Jurkat, Clone E6-1 (cell line): ENCODE results near the gene KDELR1.
"Not testable (repeated sequence)": the region's sequence is repeated elsewhere in the genome, so short reads cannot be mapped to it uniquely, and the experiment has no call there.

ENCODE experiments used
- DNase-seq: peaks from one replicate; pipeline ENCODE4 v3.0.0-alpha.2; 2011; ENCODE audit warnings: low read depth, low spot score
- H3K4me3 ChIP-seq: 2 replicates; pipeline ENCODE4 v1.5.1; 2011; ENCODE audit warnings: mild to moderate bottlenecking, low read length, control low read depth, moderate library complexity

KDELR1 gene

DNA sequence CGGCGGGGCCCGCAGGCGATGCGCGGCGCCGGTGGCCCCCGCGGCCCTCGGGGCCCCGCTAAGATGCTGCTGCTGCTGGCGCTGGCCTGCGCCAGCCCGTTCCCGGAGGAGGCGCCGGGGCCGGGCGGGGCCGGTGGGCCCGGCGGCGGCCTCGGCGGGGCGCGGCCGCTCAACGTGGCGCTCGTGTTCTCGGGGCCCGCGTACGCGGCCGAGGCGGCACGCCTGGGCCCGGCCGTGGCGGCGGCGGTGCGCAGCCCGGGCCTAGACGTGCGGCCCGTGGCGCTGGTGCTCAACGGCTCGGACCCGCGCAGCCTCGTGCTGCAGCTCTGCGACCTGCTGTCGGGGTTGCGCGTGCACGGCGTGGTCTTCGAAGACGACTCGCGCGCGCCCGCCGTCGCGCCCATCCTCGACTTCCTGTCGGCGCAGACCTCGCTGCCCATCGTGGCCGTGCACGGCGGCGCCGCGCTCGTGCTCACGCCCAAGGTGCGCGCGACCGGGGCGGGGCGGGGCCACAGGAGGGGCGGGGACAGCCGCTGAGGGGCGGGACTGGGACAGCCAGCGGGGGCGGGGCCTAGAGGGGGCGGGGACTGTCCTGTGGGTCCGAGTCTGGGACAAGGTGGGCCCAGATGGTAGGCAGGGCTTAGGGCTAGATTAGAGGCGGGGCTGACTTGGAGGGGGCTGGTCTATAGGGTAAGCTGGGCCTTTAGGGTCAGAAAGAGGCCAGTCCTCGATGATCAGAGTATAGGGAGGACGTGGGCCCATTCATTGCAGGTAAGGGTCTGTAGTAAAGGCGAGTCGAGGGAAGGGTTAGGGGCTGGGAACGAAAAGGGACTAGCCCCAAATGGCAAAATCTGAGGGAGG lies 7.3 kb upstream of the KDELR1 start:
- peak overlapping the region; percentile 51 for H3K4me3 ChIP-seq
- peak; percentile 73 for DNase-seq

- no peak for DNase-seq
- H3K4me3 ChIP-seq: peak overlapping the region; percentile 51
Observed at GRCh38 chr19:48398102-48398374, 6.7 kb upstream of the KDELR1 start.

DNA sequence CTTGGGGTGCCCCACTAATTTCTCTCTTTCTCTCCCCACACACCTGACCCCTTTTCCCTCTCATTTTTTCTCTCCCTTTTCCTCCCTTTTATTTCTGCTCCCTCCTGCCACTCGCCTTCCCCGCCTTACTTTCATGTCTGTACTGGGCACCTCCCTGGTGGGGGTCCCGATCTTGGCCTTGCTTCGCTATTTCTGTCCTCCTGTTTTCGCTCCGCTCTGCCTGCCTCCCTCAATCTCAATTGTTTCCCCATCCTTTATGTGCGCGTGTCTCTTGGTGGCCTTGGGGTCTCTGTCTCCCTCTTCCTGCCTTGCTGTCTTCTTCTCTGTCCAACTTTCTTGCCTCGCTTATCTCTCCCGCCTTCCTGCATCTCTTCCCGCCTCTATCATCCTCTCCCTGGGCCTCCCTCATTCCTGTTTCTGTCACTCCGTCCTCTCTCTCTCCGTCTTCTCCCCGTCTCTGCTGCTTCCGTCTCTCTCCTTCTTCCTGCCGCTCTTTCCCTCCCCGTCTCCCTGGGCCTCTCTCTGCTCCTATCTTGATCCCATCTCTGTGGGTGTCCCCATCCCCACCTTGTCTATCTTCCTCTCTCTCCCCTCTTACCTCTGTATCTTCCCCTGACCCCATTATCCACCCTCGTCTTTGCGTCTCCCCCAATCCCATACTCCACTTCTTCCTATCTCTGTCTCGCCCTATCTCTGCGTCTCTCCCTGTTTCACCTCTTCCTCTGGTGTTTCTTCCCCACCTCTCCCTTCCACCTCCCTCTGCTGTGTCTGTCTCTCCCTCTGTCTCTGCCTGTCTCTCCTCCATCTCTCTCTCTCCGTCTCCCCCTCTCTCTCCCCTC lies 6.1 kb upstream of the KDELR1 start:
- peak overlapping the region; percentile 51 for H3K4me3 ChIP-seq

GRCh38 chr19:48396824-48397176 lies 5.4 kb upstream of the KDELR1 start:
- DNase-seq: no peak
- no peak overlapping the region for H3K4me3 ChIP-seq

More for the DNA sequence above, 6.1 kb upstream of the KDELR1 start:
- DNase-seq: no peak

GRCh38 chr19:48396016-48396823 lies 4.9 kb upstream of the KDELR1 start:
- H3K4me3 ChIP-seq: no peak overlapping the region
- DNase-seq: no peak

DNA sequence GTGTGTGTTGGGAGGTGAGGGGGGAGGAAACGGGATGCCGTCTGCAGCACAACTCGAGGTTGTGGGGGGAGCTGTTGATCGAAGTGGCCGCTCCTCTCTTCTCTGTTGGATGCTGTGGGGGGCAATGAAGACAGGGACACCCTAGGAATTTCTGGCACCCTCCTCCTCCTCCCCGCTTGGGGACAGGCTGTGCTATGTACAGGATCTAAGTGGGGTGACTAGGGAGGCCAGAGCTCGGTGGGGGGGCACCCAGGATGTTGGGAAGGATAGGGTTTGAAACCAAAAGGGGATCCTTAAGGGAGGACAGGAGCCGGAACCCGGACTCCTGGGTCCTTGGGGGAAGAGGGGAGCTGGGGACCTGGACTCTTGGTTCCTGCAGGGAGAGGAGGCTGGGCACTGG lies 4.1 kb upstream of the KDELR1 start:
- no peak for DNase-seq
- H3K4me3 ChIP-seq: no peak overlapping the region

- no peak overlapping the region for H3K4me3 ChIP-seq
- DNase-seq: no peak
Observed at GRCh38 chr19:48395170-48395455, 3.8 kb upstream of the KDELR1 start.

DNA sequence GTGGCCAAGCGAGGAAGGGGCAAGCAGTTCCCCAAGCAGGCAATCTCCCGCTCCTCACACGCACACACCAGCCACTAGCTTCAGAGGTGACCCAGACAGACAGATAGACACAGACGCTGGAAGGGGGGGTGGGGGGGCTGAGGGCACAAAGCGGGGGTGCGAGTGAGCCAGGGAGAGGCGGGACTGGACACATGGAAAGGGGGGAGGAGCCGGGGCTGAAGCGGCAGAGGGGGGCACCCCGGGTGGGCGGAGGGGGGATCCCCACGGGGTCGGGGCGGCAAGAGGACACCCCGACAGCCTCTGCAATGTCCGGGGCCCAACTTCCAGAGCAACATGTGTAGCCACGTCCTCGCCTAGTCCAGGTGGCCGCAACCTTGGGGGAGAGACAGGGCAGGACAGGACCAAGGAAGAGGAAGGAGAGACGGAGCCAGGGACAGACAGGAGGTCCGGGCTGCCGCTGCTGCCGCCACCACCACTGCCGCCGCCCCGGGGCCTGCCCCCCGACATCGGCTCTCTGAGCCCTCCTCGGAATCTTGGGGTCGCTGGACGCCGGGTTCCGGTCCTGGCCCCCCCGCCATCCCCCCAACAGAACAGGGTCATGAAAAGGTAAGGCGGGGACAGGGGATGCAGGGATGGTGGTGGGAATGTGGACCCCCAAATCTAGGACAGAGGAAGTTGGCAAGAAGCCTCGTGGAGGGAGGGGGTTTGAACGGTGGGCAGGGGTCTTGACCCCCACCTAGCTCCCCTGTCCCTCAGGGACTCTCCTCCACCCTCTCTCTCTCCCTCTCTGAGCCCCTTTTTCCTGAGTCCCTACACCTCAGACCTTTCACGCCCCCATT lies 3.2 kb upstream of the KDELR1 start:
- no peak overlapping the region for H3K4me3 ChIP-seq
- DNase-seq: no peak

DNA sequence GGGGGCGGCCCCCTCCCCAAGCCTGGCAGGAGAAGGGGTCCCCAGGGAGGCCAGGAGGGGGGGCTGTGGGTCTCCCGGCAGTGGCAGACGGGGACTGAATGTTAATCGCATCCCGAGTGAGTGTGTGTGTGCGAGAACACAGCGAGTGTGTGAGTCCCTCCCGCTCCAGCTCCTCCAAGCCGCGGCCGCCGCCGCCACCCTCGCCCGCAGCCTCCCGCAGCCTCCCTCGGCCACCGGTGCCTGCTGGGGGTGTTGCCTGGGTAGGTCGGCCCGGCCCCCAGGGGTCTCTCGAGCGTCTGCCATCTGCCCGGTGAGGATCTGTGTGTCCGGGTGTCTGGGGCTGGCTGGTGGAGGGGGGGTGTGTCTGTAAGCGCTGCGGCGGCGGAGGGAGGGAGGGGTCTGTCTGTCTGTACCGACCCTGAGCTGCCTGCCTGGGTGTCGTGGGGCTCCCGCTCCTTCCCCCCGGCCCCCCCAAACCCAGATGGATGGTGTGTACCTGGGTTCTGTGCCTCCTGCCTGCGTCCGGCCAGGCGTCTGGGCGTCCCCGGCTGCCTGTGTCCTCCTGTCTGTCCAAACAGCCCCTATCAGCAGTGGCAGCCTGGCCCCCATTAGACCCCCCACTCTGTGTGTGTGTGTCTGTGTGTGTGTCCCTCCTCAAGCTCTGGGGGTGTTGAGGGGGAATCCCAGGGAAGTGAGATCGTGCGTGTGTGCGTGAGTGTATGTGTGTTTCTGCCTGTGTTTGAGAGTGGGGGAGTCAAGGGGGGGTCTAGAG lies 2.4 kb upstream of the KDELR1 start, which contains the start of gene GRIN2D:
TSS of gene GRIN2D (plus strand) at position 110 of the 772 bp plus-strand sequence. CDS start 4,725 bp downstream, outside the sequence.
- peak within 1 kb of the TSS; percentile 3; the same call in 1 of the 2 replicates for H3K4me3 ChIP-seq
- DNase-seq: no peak

GRCh38 chr19:48392860-48393558 lies 1.7 kb upstream of the KDELR1 start:
- no peak overlapping the region for H3K4me3 ChIP-seq
- DNase-seq: no peak

- not testable (repeated sequence) for DNase-seq, H3K4me3 ChIP-seq
Observed at GRCh38 chr19:48392006-48392344, 624 bp upstream of the KDELR1 start.

- H3K4me3 ChIP-seq: peak overlapping the region; percentile 90
- no peak for DNase-seq
Observed at GRCh38 chr19:48390188-48391099, 907 bp downstream of the KDELR1 start.

DNA sequence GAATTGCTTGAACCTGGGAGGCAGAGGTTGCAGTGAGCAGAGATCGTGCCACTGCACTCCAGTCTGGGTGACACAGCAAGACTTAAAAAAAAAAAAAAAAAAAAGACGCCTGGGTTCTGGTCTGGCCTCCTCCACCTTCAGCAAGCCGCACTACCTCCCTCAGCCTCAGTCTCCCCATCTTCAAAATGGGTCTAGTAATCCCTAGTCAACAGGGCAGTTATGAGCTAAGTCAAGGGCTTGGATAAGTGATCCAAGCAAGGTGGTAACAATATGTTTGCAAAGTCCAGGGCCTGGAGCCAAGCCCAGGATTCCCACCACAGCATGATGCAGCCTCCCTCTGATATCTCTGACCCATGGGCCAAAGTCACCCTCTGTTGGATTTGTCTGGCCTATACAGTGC lies 4.4 kb downstream of the KDELR1 start:
- DNase-seq: no peak
- no peak overlapping the region for H3K4me3 ChIP-seq

- DNase-seq: no peak
- H3K4me3 ChIP-seq: no peak overlapping the region
Observed at GRCh38 chr19:48385461-48386087, 5.8 kb downstream of the KDELR1 start.

DNA sequence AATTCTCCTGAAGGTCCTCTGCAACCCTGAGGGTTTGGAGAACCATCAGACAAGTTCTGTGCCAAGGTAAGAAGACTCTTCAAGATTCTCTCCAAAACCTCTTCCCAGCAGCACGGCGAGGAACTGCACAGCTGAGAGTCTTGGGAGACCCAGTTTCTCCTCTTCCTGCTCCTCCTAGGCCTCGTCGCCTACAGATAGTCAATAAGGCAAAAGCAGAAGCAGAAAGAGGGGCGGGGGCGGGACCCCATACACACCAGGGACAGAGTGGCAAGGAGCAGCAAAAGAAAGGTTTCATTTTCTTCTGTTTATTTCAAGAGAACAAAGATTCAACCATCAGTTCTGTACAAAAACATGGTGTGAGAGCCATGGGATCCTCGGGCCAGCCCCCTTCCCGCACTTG lies 9.1 kb downstream of the KDELR1 start:
- H3K4me3 ChIP-seq: no peak overlapping the region
- DNase-seq: no peak

DNA sequence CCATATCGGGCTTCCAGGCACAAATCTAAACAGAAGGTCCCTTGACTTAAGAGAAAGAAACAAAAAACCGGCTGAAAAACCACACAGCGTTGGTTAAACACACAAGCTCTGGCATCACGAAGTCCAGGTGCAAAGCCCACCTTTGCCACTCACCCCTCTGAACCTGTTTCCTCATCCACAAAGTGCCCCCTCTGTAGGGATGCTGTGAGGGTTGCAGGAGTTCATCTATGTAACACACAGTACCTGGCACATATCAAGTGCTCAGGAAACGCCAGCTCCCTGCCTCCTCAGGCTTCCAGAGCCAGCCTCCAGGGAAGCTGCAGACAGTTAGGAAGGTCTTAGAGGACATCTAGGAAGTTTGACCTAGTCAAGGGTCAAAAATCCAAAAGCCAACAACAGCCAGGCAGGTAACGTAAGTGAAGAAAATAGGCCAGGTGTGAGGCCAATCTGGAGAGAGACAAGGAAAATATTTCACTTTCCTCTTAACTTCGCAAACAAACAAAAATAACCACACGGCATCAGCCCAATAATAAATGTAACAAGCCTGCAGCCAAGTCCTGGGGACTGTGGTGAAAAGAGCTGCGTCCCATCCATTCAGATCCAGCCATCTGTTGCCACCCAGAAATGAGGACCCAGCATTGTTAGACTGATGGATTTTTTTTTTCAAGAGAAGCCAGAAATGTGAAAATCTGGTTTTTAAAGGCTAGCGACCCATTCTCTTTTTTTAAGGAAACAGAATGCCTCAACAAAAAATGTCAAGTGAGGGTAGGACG lies 10.0 kb downstream of the KDELR1 start:
- no peak overlapping the region for H3K4me3 ChIP-seq
- DNase-seq: no peak
